Cardiac fibroblast (primary cell): Measurements from ENCODE around the gene OSBPL2.

ENCODE experiments used
- DNase-seq, 2 donors: peaks; one replicate each; pipeline versions ENCODE4 v3.0.0 to v3.0.0-alpha.2; 2010; ENCODE audit warnings: low read depth in 2 of 2
- H3K4me3 ChIP-seq, 2 donors: replicated peaks in 1 of 2; 1 replicate in 1 of 2; 2 replicates in 1 of 2; pipeline ENCODE4 v1.5.1; 2011; ENCODE audit warnings: low read depth in 2 of 2, low read length in 2 of 2, mild to moderate bottlenecking in 2 of 2, moderate library complexity in 1 of 2
- CTCF ChIP-seq: IDR thresholded peaks from one replicate; pipeline ENCODE4 v1.5.1; 2011; ENCODE audit warnings: low read depth, mild to moderate bottlenecking, low read length, inconsistent platforms

OSBPL2 gene

GRCh38 chr20:62286493-62287064 lies 48.3 kb downstream of the OSBPL2 start:
- TF ChIP-seq CTCF = no peak
- no peak for DNase-seq
- H3K4me3 ChIP-seq = no peak overlapping the region

- no peak overlapping the region for H3K4me3 ChIP-seq
- DNase-seq = no peak
- no peak for TF ChIP-seq CTCF
Observed at GRCh38 chr20:62287129-62287528, 48.8 kb downstream of the OSBPL2 start.

- no peak overlapping the region for H3K4me3 ChIP-seq
- TF ChIP-seq CTCF = no peak
- no peak for DNase-seq
Observed at GRCh38 chr20:62287759-62288534, 49.6 kb downstream of the OSBPL2 start.

- TF ChIP-seq CTCF = no peak
- no peak overlapping the region for H3K4me3 ChIP-seq
- DNase-seq = no peak
Observed at GRCh38 chr20:62288535-62289105, 50.3 kb downstream of the OSBPL2 start.

- TF ChIP-seq CTCF = no peak
- no peak for DNase-seq
- H3K4me3 ChIP-seq = no peak overlapping the region
Observed at GRCh38 chr20:62289131-62289530, 50.8 kb downstream of the OSBPL2 start.

- no peak for DNase-seq
- H3K4me3 ChIP-seq = no peak overlapping the region
- TF ChIP-seq CTCF = no peak
Observed at GRCh38 chr20:62289898-62290297, 51.6 kb downstream of the OSBPL2 start.
